H9 (cell line): ENCODE results near the gene ERI3. TPM values are rescaled to one million over a fixed set of nuclear protein-coding genes. Genes with fewer than 3 reads are reported as not detected.

Experiments
- DNase-seq: peaks from one replicate; pipeline ENCODE4 v3.0.0-alpha.2; 2017
- H2AFZ ChIP-seq: one replicate; pipeline ENCODE4 v1.6.1; 2013; ENCODE audit warnings: mild to moderate bottlenecking, low read length, control low read depth, moderate library complexity
- H2AK5ac ChIP-seq: 2 replicates; pipeline ENCODE4 v1.6.1; 2013; ENCODE audit warnings: low read length, control low read depth, mixed read lengths; ENCODE audit not compliant: insufficient read length
- H2BK120ac ChIP-seq: one replicate; pipeline ENCODE4 v1.6.1; 2013; ENCODE audit warnings: low read depth, mild to moderate bottlenecking, low read length, control low read depth, inconsistent platforms; ENCODE audit not compliant: poor library complexity, severe bottlenecking
- H2BK12ac ChIP-seq: 2 replicates; pipeline ENCODE4 v1.6.1; 2013; ENCODE audit warnings: low read length, control low read depth, mixed read lengths, low read depth; ENCODE audit not compliant: insufficient read length
- H2BK15ac ChIP-seq: 2 replicates; pipeline ENCODE4 v1.6.1; 2013; ENCODE audit warnings: low read depth, low read length, control low read depth
- H2BK20ac ChIP-seq: one replicate; pipeline ENCODE4 v1.6.1; 2013; ENCODE audit warnings: low read depth, mild to moderate bottlenecking, low read length, control low read depth, inconsistent platforms; ENCODE audit not compliant: poor library complexity, severe bottlenecking
- H2BK5ac ChIP-seq: 2 replicates; pipeline ENCODE4 v1.6.1; 2013; ENCODE audit warnings: low read length, control low read depth, mixed read lengths; ENCODE audit not compliant: insufficient read length
- H3K14ac ChIP-seq: 2 replicates; pipeline ENCODE4 v1.6.1; 2013; ENCODE audit warnings: low read length, control low read depth; ENCODE audit not compliant: insufficient read depth
- H3K18ac ChIP-seq: 2 replicates; pipeline ENCODE4 v1.6.1; 2013; ENCODE audit warnings: low read depth, mild to moderate bottlenecking, mixed read lengths, low read length, control low read depth; ENCODE audit not compliant: insufficient read length
- H3K23ac ChIP-seq: 2 replicates; pipeline ENCODE4 v1.6.1; 2013; ENCODE audit warnings: low read length, control low read depth, mixed read lengths, low read depth; ENCODE audit not compliant: insufficient read length
- H3K23me2 ChIP-seq: 2 replicates; pipeline ENCODE4 v1.6.1; 2013; ENCODE audit warnings: low read depth, mild to moderate bottlenecking, mixed read lengths, low read length, control low read depth; ENCODE audit not compliant: insufficient read length, poor library complexity, severe bottlenecking
- H3K27ac ChIP-seq: 2 replicates; pipeline ENCODE4 v1.5.1; 2013; ENCODE audit warnings: low read length, control low read depth, mixed read lengths, low read depth; ENCODE audit not compliant: insufficient read length
- H3K27me3 ChIP-seq: 2 replicates; pipeline ENCODE4 v1.6.1; 2013; ENCODE audit warnings: low read length, control low read depth, inconsistent platforms; ENCODE audit not compliant: insufficient read depth
- H3K4ac ChIP-seq: 2 replicates; pipeline ENCODE4 v1.6.1; 2013; ENCODE audit warnings: low read depth, mild to moderate bottlenecking, control low read depth, inconsistent platforms, low read length, moderate library complexity
- H3K4me1 ChIP-seq: 2 replicates; pipeline ENCODE4 v1.6.1; 2013; ENCODE audit warnings: low read length, control low read depth, inconsistent platforms; ENCODE audit not compliant: insufficient read depth
- H3K4me2 ChIP-seq: 2 replicates; pipeline ENCODE4 v1.6.1; 2013; ENCODE audit warnings: low read length, control low read depth, mixed read lengths; ENCODE audit not compliant: insufficient read length, insufficient read depth
- H3K56ac ChIP-seq: 2 replicates; pipeline ENCODE4 v1.6.1; 2013; ENCODE audit warnings: low read depth, mild to moderate bottlenecking, mixed read lengths, low read length, control low read depth; ENCODE audit not compliant: insufficient read length
- H3K79me1 ChIP-seq: 2 replicates; pipeline ENCODE4 v1.6.1; 2013; ENCODE audit warnings: low read depth, mild to moderate bottlenecking, moderate library complexity, low read length, control low read depth, inconsistent platforms; ENCODE audit not compliant: insufficient read depth, poor library complexity, severe bottlenecking
- H3K79me2 ChIP-seq: 2 replicates; pipeline ENCODE4 v1.6.1; 2013; ENCODE audit warnings: low read length, control low read depth, inconsistent platforms; ENCODE audit not compliant: insufficient read depth
- H3K9ac ChIP-seq: 2 replicates; pipeline ENCODE4 v1.6.1; 2013; ENCODE audit warnings: low read length, control low read depth, mixed read lengths; ENCODE audit not compliant: insufficient read length; ENCODE audit errors: extremely low read depth
- H3K9me3 ChIP-seq: one replicate; pipeline ENCODE4 v1.6.1; 2013; ENCODE audit warnings: low read depth, low read length, inconsistent platforms; ENCODE audit not compliant: control insufficient read depth
- H3T11ph ChIP-seq: one replicate; pipeline ENCODE4 v1.6.1; 2013; ENCODE audit warnings: mild to moderate bottlenecking, low read length, control low read depth, inconsistent platforms
- H4K20me1 ChIP-seq: one replicate; pipeline ENCODE4 v1.6.1; 2013; ENCODE audit not compliant: control insufficient read depth, insufficient read length, insufficient read depth
- H4K5ac ChIP-seq: 2 replicates; pipeline ENCODE4 v1.6.1; 2013; ENCODE audit warnings: low read depth, mild to moderate bottlenecking, mixed read lengths, low read length, control low read depth; ENCODE audit not compliant: insufficient read length
- H4K8ac ChIP-seq: replicated peaks from 2 replicates; pipeline ENCODE4 v1.6.1; 2013; ENCODE audit warnings: low read length, control low read depth, mixed read lengths, low read depth; ENCODE audit not compliant: insufficient read length
- H4K91ac ChIP-seq: 2 replicates; pipeline ENCODE4 v1.6.1; 2013; ENCODE audit warnings: low read depth, mild to moderate bottlenecking, moderate library complexity, mixed read lengths, low read length, control low read depth; ENCODE audit not compliant: insufficient read length
- H3K27ac Mint-ChIP-seq, 3 experiments: 2 replicates in 2 of 3; 3 replicates in 1 of 3; pipeline ENCODE4 v1.8.0; 2020 to 2021; ENCODE audit warnings: mixed read lengths in 3 of 3, mild to moderate bottlenecking in 1 of 3, moderate library complexity in 1 of 3
- H3K27me3 Mint-ChIP-seq: 2 replicates; pipeline ENCODE4 v1.8.0; 2021; ENCODE audit warnings: low read depth, mild to moderate bottlenecking, moderate library complexity, mixed read lengths
- H3K36me3 Mint-ChIP-seq, 3 experiments: 2 replicates in 2 of 3; 3 replicates in 1 of 3; pipeline ENCODE4 v1.8.0; 2020 to 2021; ENCODE audit warnings: low read depth in 3 of 3, mixed read lengths in 3 of 3; ENCODE audit not compliant: insufficient read depth in 1 of 3
- H3K4me1 Mint-ChIP-seq, 2 experiments: 2 replicates each; pipeline ENCODE4 v1.8.0; 2020; ENCODE audit warnings: mixed read lengths in 2 of 2
- H3K4me3 Mint-ChIP-seq, 2 experiments: 2 replicates in 1 of 2; 3 replicates in 1 of 2; pipeline ENCODE4 v1.8.0; 2020 to 2021; ENCODE audit warnings: mild to moderate bottlenecking in 2 of 2, mixed read lengths in 2 of 2, moderate library complexity in 1 of 2
- H3K9me3 Mint-ChIP-seq, 2 experiments: 2 replicates in 1 of 2; 3 replicates in 1 of 2; pipeline ENCODE4 v1.8.0; 2020; ENCODE audit warnings: mild to moderate bottlenecking in 2 of 2, mixed read lengths in 2 of 2, moderate library complexity in 1 of 2
- CTCF ChIP-seq: fragments of 200-600 bp; sonication (generic); conservative IDR thresholded peaks from 3 replicates; pipeline ENCODE4 v1.8.0; 2021; ENCODE audit warnings: antibody characterized with exemption, mild to moderate bottlenecking
- WGBS: extraction: QIAGEN DNeasy Blood & Tissue Kit; methylation state at CpG from one replicate; pipeline ENCODE4 v1.1.7; 2013; ENCODE audit warnings: missing lambda C conversion rate, low lambda C conversion rate, mixed read lengths; ENCODE audit not compliant: insufficient read length; ENCODE audit errors: extremely low coverage; 5-methylcytosine and 5-hydroxymethylcytosine counted together
- total RNA-seq: library from RNA; stranded (reverse); gene quantifications from 2 replicates; pipeline ENCODE4 v1.2.1, GENCODE V29; 2021

The ERI3 gene
- total RNA-seq, 1 experiment from 2014 or later, result 61.6 TPM

GRCh38 chr1:44377925-44378784, 23.1 kb upstream of the ERI3 start:
- Mint-ChIP-seq H3K27ac (no peak overlapping the region), H3K4me3 (no peak overlapping the region; a peak in 1 of 5 replicates), H3K4me1 (peaks cover 9 to 11% of the 10 kb centered on the region in 2 experiments), H3K27me3 (peaks cover 19% of the 10 kb centered on the region), H3K9me3 (no peaks in the 10 kb centered on the region; a peak in 1 of 5 replicates), H3K36me3 (no peaks in the 10 kb centered on the region)
- H3K27ac ChIP-seq, result no peak overlapping the region
- H4K20me1 ChIP-seq, result no peaks in the 10 kb centered on the region
- no peak overlapping the region for H2AK5ac ChIP-seq
- no peak overlapping the region for H4K5ac ChIP-seq
- no peak overlapping the region for H3K9ac ChIP-seq
- no peak overlapping the region for H2BK20ac ChIP-seq
- no peak overlapping the region for H2BK15ac ChIP-seq
- H3K79me1 ChIP-seq, result no peaks in the 10 kb centered on the region
- no peak overlapping the region for H4K8ac ChIP-seq
- no peak overlapping the region for H3K56ac ChIP-seq
- no peaks in the 10 kb centered on the region for H3K23me2 ChIP-seq
- no peaks in the 10 kb centered on the region for H3K9me3 ChIP-seq
- H3K23ac ChIP-seq, result no peak overlapping the region
- no peak overlapping the region for H2AFZ ChIP-seq
- H3K4ac ChIP-seq, result no peak overlapping the region
- no peak overlapping the region for H3K14ac ChIP-seq
- H3K4me1 ChIP-seq, result no peaks in the 10 kb centered on the region
- H3K18ac ChIP-seq, result no peak overlapping the region
- WGBS, result no CpG with 5 or more reads among the region's 12 CpGs
- no peak overlapping the region for H4K91ac ChIP-seq
- H3T11ph ChIP-seq, result no peak overlapping the region
- H3K79me2 ChIP-seq, result no peaks in the 10 kb centered on the region
- H2BK5ac ChIP-seq, result no peak overlapping the region
- peak; percentile 79 for DNase-seq
- peak; percentile 91 for TF ChIP-seq CTCF
- H3K4me2 ChIP-seq, result no peak overlapping the region
- H2BK120ac ChIP-seq, result no peak overlapping the region
- no peak overlapping the region for H2BK12ac ChIP-seq
- no peaks in the 10 kb centered on the region for H3K27me3 ChIP-seq
